Mammary epithelial cell (primary cell): ENCODE measurements around the gene USH2A.

Source experiments
- CTCF ChIP-seq, 2 donors: IDR thresholded peaks in 1 of 2; conservative IDR thresholded peaks in 1 of 2; 2 replicates each; pipeline ENCODE4 v1.5.1; 2011 to 2012; ENCODE audit warnings: inconsistent platforms in 2 of 2, low read length in 2 of 2, mild to moderate bottlenecking in 2 of 2, control low read depth in 1 of 2, low read depth in 1 of 2; ENCODE audit not compliant: insufficient read depth in 1 of 2; ENCODE audit errors: extremely low read depth in 1 of 2
- EZH2 ChIP-seq: IDR thresholded peaks from 2 replicates; pipeline ENCODE4 v1.6.1; 2012; ENCODE audit warnings: low read length, inconsistent platforms, borderline replicate concordance

DNA sequence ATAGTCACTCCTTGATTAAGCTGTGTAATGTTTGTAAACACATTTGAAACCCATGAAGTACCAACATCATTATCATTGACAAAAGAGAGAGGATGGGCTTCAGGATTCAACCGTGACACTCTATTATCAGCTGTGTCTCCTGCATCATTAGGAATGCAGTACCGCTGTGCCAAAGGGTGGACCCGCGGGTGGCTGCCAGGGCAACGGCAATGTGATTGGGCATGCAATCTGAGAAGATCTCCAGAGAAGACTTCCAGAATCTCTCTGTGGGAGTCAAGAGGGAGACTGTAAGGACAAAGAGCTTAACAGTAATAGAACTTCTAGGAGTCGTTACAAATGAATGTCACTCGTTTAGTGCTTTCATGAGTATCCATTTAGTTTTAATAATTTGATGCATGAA, 97.9 kb downstream of the USH2A start:
- TF ChIP-seq CTCF (conservative IDR thresholded peaks at IDR 0.05 in 1 of 2, IDR thresholded peaks at IDR 0.05 in 1 of 2; ENCODE audit: extremely low read depth in 1 of 2, insufficient read depth in 1 of 2, low read depth in 1 of 2, low read length in 2 of 2) = no peak
- TF ChIP-seq EZH2 = no peak
